ENCODE results near the gene ZNF76.
"Not testable (repeated sequence)": the region's sequence is repeated elsewhere in the genome, so short reads cannot be mapped to it uniquely, and the experiment has no call there.

ZNF76 gene

DNA sequence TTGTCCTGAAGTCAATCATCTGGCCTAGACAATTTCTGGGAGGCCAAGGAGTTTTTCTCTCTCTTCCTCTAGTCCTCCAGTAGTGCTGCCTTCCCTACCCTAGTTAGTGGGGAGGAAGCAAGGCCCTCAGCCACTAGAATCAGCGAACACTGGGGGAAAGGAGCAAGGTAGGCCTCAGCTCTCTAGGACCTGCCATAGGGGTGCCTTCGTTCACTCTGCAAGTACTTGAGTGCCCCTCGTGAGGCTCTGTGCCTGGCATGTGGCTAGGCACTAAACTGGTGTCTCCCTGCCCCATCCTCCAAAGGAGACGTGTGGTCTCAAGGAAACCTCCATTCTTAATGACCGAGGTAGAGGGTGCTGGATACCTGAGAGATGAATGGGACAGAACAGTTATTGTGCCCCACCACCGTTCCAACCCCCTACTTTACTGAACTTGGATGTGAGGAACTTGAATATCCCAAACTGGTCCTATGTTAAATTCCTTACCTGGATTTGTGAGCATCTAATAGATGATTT is 39.1 kb downstream of the ZNF76 start:
- no peak for DNase-seq

DNA sequence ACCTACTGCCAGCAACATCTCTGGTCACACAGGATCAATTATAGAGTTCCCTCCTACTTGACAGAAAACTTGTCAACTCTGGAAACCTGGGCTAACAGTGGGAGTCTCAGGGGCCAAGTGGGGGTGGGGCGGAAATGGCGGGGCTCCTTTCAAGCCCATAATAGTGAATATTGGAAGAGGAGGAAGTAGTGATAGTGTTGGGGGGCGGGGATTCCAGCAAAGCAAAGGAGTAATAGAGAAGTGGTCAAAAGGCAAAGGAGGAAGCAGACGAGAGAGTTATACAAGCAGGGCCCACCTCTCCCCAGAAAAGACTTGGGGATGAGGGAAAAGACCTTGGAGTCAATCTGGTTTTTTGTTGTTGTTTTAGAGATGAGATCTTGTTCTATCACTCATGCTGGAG is 40.1 kb downstream of the ZNF76 start:
- DNase-seq = peak in 7 of 56 donors; percentile 6 to 32 (median 16)

DNA sequence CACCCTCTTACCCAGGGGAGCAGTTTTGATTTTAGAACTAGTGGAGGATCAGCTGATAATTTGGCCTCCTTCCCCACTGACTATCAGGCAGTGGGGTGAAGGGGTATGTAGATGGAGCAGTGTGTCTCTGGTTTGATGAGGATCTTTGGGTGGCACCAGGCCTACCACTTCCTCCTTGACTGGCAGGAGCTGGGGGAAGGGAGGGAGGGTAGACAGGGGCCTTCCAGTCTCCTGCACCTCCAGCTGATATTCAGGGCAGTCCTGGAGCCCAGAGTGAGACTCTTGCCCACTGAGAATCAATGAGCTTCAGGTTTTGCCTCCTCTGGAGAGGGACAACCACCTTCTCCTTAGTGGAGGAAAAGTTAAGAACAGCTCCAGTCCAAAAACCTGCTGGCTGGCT is 41.3 kb downstream of the ZNF76 start:
- DNase-seq = peak in 1 of 56 donors; percentile 25

DNA sequence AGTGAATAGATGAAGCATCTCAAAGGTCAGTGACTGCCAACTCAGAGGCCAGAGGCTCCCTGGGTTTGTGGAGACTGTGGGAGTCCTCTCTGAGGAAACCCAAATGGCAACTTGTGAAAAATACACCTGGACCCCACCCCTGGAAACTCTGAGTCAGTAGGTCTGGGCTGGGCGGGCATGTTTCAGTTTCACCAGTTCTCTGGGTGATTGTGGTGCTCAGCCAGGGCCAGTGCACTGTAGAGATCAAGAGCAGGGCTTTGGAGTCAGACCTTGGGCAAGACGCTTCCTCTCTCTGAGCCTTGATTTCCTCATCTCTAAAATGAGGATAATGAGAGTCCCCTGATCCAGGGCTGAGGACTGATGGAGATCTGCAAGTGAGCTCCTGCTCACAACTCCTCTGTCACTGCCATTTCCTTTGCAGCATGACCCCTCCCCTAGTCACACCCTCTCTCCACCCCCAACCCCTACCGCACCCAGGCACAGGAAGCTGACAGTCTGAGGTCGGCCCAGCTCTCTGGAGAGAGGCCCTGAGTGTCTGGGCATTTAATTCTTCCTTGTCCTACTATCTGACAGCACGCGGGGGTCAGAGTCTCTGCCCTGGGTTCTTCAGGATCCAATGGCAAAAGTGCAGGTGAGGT is 43.2 kb downstream of the ZNF76 start:
- DNase-seq = peak in 7 of 56 donors; percentile 7 to 50 (median 17)

DNA sequence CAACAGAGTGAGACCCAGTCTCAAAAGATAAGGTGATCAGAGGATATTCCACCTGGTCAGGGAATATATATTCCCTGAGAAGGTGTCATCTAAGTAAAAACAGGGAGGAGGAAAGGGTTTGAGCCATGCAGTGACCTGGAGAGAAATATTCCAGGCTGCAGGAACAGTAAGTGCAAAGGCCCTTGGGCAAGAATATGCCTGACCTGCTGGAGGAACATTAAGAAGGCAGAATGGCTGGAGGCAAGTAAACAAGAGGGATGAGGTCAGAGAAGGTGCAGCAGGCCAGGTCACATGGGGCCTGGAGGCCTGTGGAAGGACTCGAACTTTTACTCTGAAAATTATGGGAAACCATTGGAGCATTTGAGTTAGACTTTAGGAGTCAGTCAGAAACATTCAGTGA is 44.8 kb downstream of the ZNF76 start:
- no peak for DNase-seq

DNA sequence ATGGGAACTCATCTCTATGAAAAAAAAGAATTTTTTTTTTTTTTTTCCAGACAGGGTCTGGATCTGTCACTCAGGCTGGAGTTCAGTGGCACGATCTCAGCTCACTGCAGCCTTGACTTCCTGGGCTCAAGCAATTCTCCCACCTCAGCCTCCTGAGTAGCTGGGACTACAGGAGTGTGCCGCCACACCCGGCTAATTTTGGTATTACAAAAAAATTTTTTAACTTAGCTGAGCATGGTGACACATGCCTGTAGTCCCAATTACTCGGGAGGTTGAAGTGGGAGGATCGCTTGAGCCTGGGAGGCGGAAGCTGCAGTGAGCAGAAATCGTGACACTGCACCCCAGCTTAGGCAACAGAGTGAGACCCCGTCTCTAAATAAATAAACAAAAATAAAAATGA is 45.6 kb downstream of the ZNF76 start:
- no peak for DNase-seq

DNA sequence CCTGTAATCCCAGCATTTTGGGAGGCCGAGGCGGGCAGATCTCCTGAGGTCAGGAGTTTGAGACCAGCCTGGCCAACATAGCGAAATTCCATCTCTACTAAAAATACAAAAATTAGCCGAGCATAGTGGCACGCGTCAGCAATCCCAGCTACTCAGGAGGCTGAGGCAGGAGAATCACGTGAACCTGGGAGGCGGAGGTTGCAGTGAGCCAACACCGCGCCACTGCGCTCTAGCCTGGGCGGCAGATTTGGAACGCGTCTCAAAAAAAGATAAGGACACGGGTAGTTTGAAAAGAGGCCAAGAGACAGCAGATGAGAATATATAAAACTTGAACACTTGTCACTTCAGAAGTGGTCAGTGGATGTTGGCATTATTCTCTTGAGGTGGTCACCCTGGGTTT is 47.6 kb downstream of the ZNF76 start:
- DNase-seq = not testable (repeated sequence)

DNA sequence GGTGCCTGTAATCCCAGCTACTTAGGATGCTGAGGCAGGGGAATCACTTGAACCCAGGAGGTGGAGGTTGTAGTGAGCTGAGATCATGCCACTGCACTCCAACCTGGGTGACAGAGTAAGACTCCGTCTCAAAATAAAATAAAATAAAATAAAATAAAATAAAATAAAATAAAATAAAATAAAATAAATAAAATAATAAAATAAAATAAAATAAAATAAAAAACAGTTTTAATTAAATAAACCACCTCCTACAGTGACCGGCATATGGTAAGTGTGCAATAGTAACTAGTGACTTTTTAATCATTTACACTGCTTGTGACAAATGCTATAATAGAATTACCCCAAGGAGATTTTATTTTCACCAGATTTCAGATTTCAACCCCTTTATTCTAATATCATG is 49.0 kb downstream of the ZNF76 start:
- not testable (repeated sequence) for DNase-seq

DNA sequence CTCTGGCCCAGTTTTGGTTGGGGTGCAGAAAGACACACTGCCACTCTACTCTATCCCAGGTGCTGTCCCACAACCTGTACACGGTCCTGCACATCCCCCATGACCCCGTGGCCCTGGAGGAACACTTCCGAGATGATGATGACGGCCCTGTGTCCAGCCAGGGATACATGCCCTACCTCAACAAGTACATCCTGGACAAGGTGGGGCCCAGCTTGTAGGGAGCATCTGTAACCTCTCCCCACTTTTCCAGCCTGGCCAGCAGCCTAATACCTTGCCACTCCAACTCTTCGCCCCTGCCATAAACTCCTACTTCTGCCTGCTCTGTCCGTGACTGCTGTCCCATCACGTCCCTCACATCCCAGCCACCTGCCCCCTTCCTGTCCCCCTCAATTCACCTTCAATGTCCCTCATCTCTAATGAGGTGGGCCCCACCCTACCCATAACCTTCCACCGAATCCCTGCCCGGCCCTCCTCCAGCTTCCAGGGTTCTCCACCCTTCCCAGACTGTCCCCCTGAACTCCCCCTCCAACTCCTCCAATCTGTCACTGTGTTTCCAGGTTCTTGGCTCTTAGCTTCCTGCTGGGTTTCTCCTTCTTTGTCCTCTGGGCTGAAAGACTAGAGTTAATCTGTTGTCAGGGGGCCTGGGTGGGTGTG is 50.2 kb downstream of the ZNF76 start:
- no peak for DNase-seq

DNA sequence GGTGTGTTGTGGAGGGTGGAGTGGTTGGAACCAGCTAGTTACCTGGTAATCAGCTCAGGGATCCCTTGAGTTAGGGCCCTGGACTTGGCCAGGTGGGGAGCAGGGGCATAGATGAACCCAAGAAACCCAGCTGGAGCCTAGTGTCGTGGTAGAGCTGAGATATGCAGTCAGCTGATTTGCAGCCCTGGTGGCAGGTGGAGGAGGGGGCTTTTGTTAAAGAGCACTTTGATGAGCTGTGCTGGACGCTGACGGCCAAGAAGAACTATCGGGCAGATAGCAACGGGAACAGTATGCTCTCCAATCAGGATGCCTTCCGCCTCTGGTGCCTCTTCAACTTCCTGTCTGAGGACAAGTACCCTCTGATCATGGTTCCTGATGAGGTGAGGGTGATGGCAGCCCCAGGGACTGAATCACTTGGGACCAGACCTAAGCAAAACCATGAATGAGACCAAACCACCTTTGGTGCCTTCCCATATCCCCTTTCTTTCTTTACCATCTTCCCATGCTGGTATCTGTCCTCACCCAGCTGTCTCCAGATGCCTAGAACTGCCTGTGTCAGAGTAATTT is 50.8 kb downstream of the ZNF76 start:
- DNase-seq = no peak

DNA sequence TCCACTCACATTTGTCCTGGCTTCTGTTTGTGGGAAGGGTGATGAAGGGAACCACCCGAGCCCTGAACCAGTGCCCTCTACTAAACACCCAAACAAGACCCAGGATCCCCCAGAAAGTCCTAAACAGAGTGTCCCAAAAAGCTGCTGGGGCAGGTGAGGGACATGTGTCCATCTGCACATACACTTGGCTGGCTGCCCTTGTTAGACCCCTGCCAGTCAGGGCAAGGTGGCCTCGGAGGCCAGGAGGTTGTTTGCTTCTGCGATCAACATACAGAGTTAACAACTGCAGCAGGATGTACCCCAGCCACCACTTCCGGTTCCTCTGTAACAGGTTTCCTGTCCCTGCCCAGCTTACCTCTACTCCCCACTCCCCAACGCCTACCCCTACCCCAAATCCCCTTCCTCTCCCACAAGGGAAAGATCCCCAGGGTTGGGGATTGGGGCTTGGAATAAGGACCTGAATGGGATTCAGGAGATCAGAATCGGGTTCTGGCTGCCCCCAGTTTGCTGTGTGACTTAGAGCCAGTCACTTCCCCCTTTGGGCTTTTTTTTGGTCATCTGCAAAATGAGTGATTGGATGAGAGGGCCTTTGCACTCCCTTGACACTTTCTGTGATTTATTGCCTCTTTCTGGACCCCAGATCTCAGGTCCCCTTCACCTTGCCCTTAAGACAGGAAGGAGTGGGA is 52.0 kb downstream of the ZNF76 start:
- no peak for DNase-seq

DNA sequence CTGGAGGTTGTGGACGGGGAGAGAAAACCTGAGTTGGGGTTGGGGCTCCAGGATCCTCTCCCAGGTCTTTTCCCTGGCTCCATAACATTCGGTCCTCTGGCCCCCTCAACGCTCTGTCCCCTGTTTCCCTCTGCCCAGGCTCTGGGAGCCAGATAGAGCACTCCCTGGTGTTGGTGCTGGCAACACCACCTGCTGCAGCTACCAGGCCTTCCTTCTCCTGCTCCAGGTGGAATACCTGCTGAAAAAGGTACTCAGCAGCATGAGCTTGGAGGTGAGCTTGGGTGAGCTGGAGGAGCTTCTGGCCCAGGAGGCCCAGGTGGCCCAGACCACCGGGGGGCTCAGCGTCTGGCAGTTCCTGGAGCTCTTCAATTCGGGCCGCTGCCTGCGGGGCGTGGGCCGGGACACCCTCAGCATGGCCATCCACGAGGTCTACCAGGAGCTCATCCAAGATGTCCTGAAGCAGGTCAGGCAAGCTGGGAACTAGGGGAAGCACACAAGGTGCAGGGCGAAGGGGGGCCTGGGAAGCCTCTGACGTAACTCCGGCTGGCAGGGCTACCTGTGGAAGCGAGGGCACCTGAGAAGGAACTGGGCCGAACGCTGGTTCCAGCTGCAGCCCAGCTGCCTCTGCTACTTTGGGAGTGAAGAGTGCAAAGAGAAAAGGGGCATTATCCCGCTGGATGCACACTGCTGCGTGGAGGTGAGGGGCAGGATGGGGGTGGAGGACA is 52.7 kb downstream of the ZNF76 start:
- DNase-seq = no peak

DNA sequence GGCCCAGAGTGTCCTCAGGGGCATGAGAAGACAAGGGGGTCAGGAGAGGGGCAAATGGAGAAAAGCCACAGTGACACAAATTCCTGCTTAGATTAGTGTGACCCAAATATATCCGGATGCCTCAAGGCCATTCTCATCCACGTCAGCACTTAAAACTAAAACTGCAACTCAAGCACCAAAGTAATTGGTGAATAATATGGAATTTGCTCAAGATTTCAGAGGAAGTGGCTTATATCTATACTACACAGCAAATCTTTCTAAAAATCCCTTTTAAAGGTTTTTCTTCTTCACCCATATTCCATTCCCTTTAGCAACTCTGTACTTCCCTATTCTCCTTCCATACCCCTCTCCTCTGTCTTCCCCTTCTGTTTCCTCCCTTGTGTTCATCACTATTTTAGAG is 53.3 kb downstream of the ZNF76 start:
- no peak for DNase-seq

DNA sequence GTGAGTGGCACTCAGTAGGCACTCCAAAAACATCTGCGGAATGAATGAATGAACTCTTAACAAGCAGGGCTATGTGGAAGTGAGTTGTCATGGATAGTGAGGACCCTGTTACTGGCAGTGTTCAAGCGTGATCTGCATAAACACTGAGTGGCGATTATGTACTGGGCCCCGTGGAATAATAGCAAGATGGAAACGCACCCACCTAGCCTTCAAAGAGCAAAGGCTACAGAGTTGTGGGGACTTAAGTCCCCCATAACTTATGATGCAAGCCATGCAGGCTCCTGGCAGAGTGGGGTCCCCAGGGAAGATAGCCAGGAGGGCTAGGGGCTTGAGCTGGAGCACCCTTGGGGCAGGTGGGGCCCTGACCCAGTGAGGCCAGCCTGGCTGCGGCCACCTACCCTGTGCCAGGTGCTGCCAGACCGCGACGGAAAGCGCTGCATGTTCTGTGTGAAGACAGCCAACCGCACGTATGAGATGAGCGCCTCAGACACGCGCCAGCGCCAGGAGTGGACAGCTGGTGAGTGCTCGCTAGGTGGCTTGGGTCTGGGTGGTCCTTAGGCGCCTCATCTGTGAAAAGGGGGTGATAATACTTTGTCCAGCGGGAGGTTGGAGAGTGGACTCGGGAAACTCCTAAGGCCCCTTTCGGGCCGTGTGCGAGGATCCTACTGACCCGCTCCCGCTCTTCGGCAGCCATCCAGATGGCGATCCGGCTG is 58.1 kb downstream of the ZNF76 start:
- DNase-seq = peak in 1 of 56 donors; percentile 13

DNA sequence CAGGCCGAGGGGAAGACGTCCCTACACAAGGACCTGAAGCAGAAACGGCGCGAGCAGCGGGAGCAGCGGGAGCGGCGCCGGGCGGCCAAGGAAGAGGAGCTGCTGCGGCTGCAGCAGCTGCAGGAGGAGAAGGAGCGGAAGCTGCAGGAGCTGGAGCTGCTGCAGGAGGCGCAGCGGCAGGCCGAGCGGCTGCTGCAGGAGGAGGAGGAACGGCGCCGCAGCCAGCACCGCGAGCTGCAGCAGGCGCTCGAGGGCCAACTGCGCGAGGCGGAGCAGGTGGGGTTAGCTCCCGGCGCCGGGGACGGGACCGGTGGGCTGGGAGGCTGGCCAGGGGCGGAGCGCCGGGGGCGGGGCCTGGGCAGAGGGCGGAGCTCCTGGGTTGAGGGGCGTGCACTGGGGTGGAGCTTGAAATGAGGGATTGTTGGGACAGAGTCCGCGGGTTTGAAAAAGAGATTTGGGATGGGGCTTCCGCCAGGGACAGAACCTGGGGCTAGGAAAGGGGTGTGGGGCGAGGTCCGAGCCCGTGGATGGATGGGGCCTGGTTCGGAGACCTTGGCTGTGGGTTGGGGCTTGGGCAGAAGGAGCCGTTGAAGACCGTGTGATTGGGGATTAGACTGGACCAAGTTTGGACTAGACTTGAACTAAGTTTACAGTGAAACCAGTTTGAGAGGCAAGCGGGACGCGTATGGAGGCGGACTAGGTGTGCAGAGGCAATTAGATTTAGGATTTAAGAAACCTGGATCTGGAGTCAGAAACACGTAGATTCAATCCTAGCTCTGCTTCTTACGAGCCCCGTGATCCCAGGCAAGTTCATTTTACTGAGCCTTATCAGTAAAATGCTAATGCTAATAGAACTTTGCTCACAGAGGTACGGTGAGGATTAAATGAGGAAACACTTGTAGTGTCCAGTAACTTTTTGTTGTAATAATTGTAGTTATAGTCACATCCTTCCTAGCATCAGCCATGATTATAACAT is 58.9 kb downstream of the ZNF76 start:
- peak in 54 of 56 donors; percentile 25 to 90 (median 72) for DNase-seq

DNA sequence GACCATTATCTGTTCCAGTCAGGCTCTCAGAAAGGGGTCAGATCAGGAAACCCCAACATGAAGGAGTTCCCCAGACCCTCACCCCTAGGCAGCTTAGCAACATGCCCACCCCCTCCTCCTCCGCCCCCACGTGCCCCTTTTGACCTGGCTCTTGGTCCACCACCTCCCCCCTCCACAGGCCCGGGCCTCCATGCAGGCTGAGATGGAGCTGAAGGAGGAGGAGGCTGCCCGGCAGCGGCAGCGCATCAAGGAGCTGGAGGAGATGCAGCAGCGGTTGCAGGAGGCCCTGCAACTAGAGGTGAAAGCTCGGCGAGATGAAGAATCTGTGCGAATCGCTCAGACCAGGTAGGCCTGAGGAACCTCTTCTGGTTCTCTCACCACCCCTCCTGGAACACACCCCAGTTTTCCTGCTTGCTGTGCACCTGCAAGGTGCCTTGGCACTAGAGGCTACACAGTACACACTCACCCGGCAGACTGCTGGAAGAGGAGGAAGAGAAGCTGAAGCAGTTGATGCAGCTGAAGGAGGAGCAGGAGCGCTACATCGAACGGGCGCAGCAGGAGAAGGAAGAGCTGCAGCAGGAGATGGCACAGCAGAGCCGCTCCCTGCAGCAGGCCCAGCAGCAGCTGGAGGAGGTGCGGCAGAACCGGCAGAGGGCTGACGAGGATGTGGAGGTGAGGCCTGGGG is 60.0 kb downstream of the ZNF76 start:
- DNase-seq = no peak

DNA sequence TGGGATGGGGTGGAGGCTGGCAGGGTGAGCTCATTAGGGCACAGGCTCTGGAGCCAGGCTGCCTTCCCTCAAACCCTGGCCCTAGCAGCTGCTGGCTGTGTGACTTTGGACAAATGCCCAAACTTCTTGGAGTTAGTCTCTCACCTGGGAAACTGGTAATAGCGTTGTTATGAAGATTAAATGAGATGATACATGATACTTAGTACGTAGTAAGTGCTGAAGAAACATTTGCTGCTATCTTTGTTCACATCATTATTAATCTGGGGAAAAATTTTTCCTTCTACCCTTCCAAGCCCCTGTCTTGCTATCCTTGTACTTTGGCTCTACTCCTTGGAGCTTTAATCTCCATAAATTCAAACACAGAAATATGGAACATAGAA is 60.5 kb downstream of the ZNF76 start:
- DNase-seq = no peak

DNA sequence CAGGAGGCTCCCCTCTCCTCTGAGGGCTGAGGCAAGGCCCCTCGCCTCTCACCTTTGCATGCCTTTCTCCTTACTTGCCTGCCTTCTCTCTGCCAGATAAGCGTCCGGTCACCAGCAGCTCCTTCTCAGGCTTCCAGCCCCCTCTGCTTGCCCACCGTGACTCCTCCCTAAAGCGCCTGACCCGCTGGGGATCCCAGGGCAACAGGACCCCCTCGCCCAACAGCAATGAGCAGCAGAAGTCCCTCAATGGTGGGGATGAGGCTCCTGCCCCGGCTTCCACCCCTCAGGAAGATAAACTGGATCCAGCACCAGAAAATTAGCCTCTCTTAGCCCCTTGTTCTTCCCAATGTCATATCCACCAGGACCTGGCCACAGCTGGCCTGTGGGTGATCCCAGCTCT is 61.6 kb downstream of the ZNF76 start:
- no peak for DNase-seq

Data from nucleus accumbens (tissue), 56 donors.